ENCODE measurements around the gene FAM184A. TPM values are rescaled to one million over a fixed set of nuclear protein-coding genes. Genes with fewer than 3 reads are reported as not detected.
"Not testable (repeated sequence)": the region's sequence is repeated elsewhere in the genome, so short reads cannot be mapped to it uniquely, and the experiment has no call there.

FAM184A gene
- total RNA-seq, 2 donors from 2014 or later = 0.56 to 0.62 TPM

GRCh38 chr6:119108076-119108475, 29.6 kb upstream of the FAM184A start:
- Histone ChIP-seq H3K4me3 (no peak overlapping the region), H3K4me1 (no peaks in the 10 kb centered on the region), H3K27me3 (no peaks in the 10 kb centered on the region), H3K9ac (ENCODE audit: low read depth in 2 of 2, low read length in 2 of 2) (no peak overlapping the region), H3K9me3 (no peaks in the 10 kb centered on the region), H3K36me3 (no peaks in the 10 kb centered on the region), H3K27ac (no peak overlapping the region)
- DNase-seq = no peak
- intact Hi-C loops (cut with DNase I) = no loop called here
- TF ChIP-seq, protein P1, sequence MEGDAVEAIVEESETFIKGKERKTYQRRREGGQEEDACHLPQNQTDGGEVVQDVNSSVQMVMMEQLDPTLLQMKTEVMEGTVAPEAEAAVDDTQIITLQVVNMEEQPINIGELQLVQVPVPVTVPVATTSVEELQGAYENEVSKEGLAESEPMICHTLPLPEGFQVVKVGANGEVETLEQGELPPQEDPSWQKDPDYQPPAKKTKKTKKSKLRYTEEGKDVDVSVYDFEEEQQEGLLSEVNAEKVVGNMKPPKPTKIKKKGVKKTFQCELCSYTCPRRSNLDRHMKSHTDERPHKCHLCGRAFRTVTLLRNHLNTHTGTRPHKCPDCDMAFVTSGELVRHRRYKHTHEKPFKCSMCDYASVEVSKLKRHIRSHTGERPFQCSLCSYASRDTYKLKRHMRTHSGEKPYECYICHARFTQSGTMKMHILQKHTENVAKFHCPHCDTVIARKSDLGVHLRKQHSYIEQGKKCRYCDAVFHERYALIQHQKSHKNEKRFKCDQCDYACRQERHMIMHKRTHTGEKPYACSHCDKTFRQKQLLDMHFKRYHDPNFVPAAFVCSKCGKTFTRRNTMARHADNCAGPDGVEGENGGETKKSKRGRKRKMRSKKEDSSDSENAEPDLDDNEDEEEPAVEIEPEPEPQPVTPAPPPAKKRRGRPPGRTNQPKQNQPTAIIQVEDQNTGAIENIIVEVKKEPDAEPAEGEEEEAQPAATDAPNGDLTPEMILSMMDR (IDR thresholded peaks at IDR 0.05) = no peak

DNA sequence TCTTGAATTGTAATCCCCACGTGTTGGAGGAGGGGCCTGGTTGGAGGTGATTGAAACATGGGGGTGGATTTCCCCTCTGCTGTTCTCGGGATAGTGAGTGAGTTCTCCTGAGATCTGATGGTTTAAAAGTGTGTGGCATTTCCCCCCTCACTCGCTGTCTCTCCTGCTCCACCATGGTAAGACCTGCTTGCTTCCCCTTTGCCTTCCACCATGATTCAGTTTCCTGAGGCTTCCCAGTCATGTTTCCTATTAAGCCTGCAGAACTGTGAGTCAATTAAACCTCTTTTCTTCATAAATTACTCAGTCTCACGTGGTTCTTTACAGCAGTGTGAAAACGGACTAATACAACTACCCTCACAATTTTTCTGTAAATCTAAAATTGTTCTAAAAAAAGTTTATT, 26.8 kb upstream of the FAM184A start:
- no peaks in the 10 kb centered on the region for H3K36me3 ChIP-seq
- H3K4me1 ChIP-seq = no peaks in the 10 kb centered on the region
- H3K27me3 ChIP-seq = no peaks in the 10 kb centered on the region
- intact Hi-C loops (cut with DNase I) = no loop called here
- no peak for DNase-seq
- TF ChIP-seq, protein P1 (IDR thresholded peaks at IDR 0.05) = no peak
- H3K27ac ChIP-seq = no peak overlapping the region
- no peak overlapping the region for H3K9ac ChIP-seq (ENCODE audit: low read depth in 2 of 2, low read length in 2 of 2)
- no peak overlapping the region for H3K4me3 ChIP-seq
- no peaks in the 10 kb centered on the region for H3K9me3 ChIP-seq

DNA sequence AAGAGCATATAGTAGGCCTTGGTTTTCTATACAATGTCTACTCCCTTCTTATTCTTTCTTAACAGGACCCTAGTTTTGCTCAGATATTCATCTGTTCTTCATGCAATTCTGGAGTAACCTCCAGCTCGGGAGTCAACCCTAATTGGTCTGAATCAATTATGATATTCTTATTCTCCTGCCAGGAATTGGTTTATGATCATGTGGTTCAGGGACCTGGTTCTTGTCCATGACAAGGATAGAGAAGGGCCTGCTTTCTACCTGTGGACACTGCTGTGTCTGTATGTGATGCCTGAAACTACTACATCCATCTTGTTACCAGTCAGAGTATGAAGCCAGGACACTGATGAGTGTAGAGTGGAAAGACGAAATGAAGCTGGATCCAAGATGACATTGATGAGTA, 24.4 kb upstream of the FAM184A start:
- no peaks in the 10 kb centered on the region for H3K36me3 ChIP-seq
- no peaks in the 10 kb centered on the region for H3K9me3 ChIP-seq
- H3K4me3 ChIP-seq = no peak overlapping the region
- intact Hi-C loops (cut with DNase I) = no loop called here
- H3K27me3 ChIP-seq = no peaks in the 10 kb centered on the region
- no peaks in the 10 kb centered on the region for H3K4me1 ChIP-seq
- H3K9ac ChIP-seq (ENCODE audit: low read depth in 2 of 2, low read length in 2 of 2) = no peak overlapping the region
- TF ChIP-seq, protein P1 (IDR thresholded peaks at IDR 0.05) = no peak
- no peak overlapping the region for H3K27ac ChIP-seq
- no peak for DNase-seq

DNA sequence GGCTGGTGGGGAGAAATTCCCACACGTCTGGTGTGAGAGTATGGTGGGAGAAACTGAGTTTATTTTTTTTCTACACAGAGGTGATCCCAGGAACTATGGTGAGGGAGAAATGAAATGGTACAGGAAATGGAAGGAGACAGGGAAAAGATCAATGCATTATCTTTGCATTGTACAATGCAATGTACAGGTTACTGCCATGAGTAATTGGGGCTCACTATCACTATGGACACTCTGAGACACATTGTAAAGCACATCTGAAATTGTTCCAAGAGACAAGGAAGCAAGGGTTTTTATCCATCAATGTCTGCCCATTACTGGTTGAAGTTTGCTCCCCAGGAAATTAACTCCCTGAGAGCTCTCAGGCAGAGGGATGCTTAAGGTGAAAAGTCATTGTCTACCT, 21.7 kb upstream of the FAM184A start:
- H3K9ac ChIP-seq (ENCODE audit: low read depth in 2 of 2, low read length in 2 of 2) = no peak overlapping the region
- H3K36me3 ChIP-seq = no peaks in the 10 kb centered on the region
- H3K9me3 ChIP-seq = no peaks in the 10 kb centered on the region
- H3K27me3 ChIP-seq = no peaks in the 10 kb centered on the region
- no peak overlapping the region for H3K27ac ChIP-seq
- DNase-seq = no peak
- TF ChIP-seq, protein P1 (IDR thresholded peaks at IDR 0.05) = no peak
- intact Hi-C loops (cut with DNase I) = no loop called here
- H3K4me1 ChIP-seq = no peaks in the 10 kb centered on the region
- H3K4me3 ChIP-seq = no peak overlapping the region

DNA sequence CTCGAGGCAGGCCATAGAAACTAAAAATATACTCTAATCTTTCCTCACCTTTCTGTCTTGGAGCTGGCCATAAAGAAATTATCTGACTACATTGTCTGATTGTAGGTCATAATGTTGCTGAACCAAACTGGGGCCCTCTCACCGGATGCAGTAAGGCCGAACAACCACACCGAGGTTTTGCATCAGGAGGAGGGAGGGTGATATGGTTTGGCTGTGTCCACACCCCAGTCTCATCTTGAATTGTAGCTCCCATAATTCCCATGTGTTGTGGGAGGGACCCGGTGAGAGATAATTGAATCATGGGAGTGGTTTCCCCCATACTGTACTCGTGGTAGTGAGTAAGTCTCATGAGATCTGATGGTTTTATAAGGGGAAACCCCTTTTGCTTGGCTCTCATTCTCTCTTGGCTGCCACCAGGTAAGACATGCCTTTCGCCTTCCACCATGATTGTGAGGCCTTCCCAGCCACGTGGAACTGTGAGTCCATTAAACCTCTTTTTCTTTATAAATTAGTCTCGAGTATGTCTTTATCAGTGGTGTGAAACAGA, 19.4 kb upstream of the FAM184A start:
- not testable (repeated sequence) for H3K27ac ChIP-seq, H3K4me1 ChIP-seq, H3K4me3 ChIP-seq

GRCh38 chr6:119096721-119097565, 18.5 kb upstream of the FAM184A start:
- no peak for DNase-seq
- H3K9ac ChIP-seq (ENCODE audit: low read depth in 2 of 2, low read length in 2 of 2) = no peak overlapping the region
- no peaks in the 10 kb centered on the region for H3K4me1 ChIP-seq
- H3K4me3 ChIP-seq = no peak overlapping the region
- no peak overlapping the region for H3K27ac ChIP-seq
- intact Hi-C loops (cut with DNase I) = no loop called here
- no peaks in the 10 kb centered on the region for H3K27me3 ChIP-seq
- TF ChIP-seq, protein P1 (IDR thresholded peaks at IDR 0.05) = no peak
- no peaks in the 10 kb centered on the region for H3K36me3 ChIP-seq
- no peaks in the 10 kb centered on the region for H3K9me3 ChIP-seq

More for the DNA sequence above, 19.4 kb upstream of the FAM184A start:
- H3K27me3 ChIP-seq; intact Hi-C loops (cut with DNase I); H3K36me3 ChIP-seq; DNase-seq; H3K9ac ChIP-seq (ENCODE audit: low read depth in 2 of 2, low read length in 2 of 2); H3K9me3 ChIP-seq: not testable (repeated sequence)
